SK-N-DZ (cell line): ENCODE results near the gene RARRES1.
"Not testable (repeated sequence)": the region's sequence is repeated elsewhere in the genome, so short reads cannot be mapped to it uniquely, and the experiment has no call there.

Source experiments
- DNase-seq: peaks from one replicate; pipeline ENCODE4 v3.0.0-alpha.2; 2015; ENCODE audit warnings: low spot score

The RARRES1 gene

GRCh38 chr3:158696618-158697017 lies 35.6 kb downstream of the RARRES1 start:
- DNase-seq, result no peak

- DNase-seq, result not testable (repeated sequence)
Measured at GRCh38 chr3:158693866-158694456, 38.3 kb downstream of the RARRES1 start.

DNA sequence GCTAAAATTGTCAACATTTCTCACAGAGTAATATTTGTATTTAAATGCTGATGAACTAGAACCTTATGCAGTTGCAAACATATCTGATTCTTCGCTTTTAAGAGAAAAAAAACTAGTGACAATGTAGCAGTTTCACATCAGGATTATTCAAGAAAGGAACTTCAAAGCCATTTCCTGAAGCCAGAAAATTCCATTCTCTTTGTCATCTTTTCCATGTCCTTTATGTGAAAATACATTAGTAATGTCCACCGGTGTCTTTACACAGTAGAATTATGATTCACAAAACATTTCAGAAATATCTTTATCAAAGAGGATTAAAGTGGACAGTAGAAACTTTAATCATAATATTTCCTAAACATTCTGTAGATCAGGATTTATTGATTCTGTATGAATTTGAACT lies 47.1 kb downstream of the RARRES1 start:
- no peak for DNase-seq

GRCh38 chr3:158683230-158683962 lies 48.9 kb downstream of the RARRES1 start:
- no peak for DNase-seq

- no peak for DNase-seq
Measured at GRCh38 chr3:158680861-158681260, 51.4 kb downstream of the RARRES1 start.

- DNase-seq, result no peak
Measured at GRCh38 chr3:158679547-158680000, 52.7 kb downstream of the RARRES1 start.

DNA sequence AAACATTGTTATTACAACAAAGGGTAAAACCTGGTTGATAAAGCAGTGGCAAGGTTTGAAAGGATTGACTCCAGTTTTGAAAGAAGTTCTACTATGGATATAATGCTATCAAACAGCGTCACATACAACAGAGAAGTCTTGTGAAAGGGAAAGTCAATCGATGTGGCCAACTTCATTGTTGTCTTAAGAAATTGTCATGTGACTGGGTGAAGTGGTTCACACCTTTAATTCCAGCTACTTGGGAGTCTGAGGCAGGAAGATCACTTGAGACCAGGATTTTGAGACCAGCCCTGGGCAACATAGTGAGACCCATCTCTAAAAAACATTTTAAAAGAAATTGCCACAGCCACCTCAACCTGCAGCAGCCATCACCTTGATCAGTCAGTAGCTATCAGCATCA lies 53.6 kb downstream of the RARRES1 start:
- no peak for DNase-seq

- DNase-seq, result no peak
Measured at GRCh38 chr3:158672215-158673176, 59.8 kb downstream of the RARRES1 start, which contains the start of gene LXN. LXN (minus strand) TSS chr3:158672648; CDS start chr3:158672478, 170 bp downstream.

GRCh38 chr3:158671821-158672214 lies 60.4 kb downstream of the RARRES1 start:
- no peak for DNase-seq

DNA sequence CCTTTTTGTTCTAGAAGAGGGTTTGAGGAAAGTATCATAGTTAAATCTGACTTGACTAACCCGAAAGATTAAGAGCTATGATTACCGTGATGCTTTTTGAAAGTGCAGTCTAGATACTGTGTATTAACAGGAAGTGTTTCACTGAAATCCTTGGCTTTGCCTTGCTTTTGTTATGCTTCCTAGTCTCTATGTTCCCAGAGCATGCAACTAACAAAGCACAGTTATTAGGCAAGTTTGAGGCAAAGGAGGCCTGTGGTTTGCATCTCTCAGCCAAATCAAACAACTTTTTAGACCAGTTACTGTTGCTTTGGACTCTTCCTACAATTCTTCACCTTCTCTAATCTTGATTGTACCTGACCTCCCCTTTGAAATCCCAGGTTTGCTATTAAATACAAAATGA lies 63.8 kb downstream of the RARRES1 start:
- no peak for DNase-seq

GRCh38 chr3:158666416-158666815 lies 65.8 kb downstream of the RARRES1 start:
- no peak for DNase-seq

- no peak for DNase-seq
Measured at GRCh38 chr3:158663832-158664231, 68.4 kb downstream of the RARRES1 start.

GRCh38 chr3:158663246-158663645 lies 69.0 kb downstream of the RARRES1 start:
- DNase-seq, result no peak

GRCh38 chr3:158660711-158661110 lies 71.5 kb downstream of the RARRES1 start:
- no peak for DNase-seq

DNA sequence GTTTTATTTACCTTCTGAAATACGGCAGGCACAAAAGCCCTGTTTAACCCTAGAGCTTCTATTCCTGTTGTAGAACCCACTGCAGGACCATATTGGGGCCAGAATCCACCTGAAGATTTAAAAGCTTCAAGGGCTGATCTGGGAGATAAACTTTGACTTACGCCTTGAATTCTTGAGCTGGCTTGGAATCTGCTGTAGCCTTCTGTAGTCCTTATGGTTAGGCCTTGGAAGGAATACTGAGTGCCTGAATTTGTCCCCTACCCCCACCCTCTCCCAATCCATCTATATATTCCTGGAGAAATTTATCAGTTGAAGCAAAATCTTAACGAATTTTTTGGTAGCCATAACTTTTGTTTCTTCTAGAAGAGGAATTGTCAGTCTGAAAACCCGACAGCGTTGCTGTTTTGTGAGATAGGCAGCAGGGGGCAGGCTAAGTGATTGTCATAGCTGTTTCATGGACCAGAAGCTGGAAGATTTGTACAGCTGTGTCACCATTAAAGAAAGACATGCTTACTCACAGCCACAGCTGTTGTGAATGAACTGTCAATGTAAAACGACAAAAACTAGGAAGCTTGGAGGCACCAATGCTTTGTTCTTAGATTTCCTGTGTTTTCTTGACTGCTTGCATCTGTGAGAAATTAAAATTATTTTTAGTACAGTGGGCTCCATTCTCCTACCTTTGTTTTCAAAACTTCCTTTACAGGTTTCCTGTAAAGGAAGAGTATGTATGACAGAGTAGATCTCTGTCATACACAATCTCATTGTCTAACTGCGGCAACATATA lies 72.6 kb downstream of the RARRES1 start:
- peak; percentile 24 for DNase-seq

GRCh38 chr3:158658889-158659288 lies 73.4 kb downstream of the RARRES1 start:
- no peak for DNase-seq

DNA sequence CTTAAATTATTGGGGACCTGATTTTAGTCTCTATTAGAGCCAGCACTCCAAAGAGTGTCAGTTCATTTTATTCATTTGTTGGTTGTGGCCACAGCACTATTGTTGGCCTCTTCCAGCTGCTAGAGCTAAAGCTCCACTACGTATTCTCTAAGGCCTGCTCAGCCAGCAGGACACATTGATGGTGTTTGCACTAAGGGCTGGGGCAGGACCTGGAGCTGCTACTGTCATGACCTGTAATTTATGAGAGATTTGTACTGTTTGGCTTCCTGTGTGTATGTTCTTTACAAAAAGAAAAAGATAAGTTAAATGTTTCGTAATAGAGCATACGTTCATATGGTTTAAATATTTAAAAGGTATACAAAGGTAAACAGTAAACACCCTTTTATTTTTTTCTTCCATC lies 79.8 kb downstream of the RARRES1 start:
- no peak for DNase-seq

- no peak for DNase-seq
Measured at GRCh38 chr3:158651192-158651591, 81.1 kb downstream of the RARRES1 start.

GRCh38 chr3:158649791-158650190 lies 82.5 kb downstream of the RARRES1 start:
- no peak for DNase-seq
